Measurements from ENCODE around the gene TMEM245. TPM values are rescaled to one million over a fixed set of nuclear protein-coding genes. Genes with fewer than 3 reads are reported as not detected.
A peak's percentile ranks its signal among the peaks of the same experiment; 100 is the strongest.

Gene TMEM245
- total RNA-seq, 1 donor from 2014 or later: 43.8 TPM

DNA sequence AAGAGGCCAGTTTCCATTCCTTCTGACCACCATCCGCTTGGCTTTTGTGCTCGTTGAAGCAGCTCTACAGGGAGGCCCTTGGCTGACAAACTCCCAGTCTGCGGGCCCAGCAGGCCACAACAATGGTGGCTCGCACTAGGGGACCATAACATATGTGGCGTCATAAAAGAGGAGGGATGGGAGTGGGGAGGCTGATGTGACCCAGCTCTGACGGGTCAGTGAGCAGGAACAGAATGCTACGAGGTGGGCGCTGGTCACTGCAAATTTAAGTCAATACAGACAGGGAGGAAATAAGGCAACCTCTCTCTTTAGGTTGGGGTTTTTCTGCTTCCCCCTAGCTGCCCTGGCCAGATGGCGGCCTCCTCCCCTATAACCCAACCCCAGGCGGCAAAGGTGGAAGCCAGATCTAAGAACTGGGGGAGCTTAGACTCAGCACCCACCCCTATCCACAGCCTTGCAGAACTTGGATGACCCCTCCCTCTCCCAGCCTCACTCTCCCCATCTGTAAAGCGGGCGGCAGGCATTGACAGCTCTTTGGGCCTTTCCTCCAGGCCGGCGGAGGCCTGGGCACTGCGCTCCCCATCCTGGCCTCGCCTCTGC, 46.5 kb upstream of the TMEM245 start:
- Mint-ChIP-seq H3K9me3 (ENCODE audit: low read depth) (peaks cover 5% of the 10 kb centered on the region), H3K27ac (ENCODE audit: unreplicated experiment) (no peak overlapping the region), H3K36me3 (ENCODE audit: low read depth) (peaks cover 1% of the 10 kb centered on the region), H3K4me3 (ENCODE audit: unreplicated experiment) (peak overlapping the region; percentile 53), H3K4me1 (ENCODE audit: low read depth) (peaks cover 3% of the 10 kb centered on the region), H3K27me3 (ENCODE audit: low read depth) (peaks cover 5% of the 10 kb centered on the region)
- TF ChIP-seq, protein P1, sequence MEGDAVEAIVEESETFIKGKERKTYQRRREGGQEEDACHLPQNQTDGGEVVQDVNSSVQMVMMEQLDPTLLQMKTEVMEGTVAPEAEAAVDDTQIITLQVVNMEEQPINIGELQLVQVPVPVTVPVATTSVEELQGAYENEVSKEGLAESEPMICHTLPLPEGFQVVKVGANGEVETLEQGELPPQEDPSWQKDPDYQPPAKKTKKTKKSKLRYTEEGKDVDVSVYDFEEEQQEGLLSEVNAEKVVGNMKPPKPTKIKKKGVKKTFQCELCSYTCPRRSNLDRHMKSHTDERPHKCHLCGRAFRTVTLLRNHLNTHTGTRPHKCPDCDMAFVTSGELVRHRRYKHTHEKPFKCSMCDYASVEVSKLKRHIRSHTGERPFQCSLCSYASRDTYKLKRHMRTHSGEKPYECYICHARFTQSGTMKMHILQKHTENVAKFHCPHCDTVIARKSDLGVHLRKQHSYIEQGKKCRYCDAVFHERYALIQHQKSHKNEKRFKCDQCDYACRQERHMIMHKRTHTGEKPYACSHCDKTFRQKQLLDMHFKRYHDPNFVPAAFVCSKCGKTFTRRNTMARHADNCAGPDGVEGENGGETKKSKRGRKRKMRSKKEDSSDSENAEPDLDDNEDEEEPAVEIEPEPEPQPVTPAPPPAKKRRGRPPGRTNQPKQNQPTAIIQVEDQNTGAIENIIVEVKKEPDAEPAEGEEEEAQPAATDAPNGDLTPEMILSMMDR (IDR thresholded peaks at IDR 0.05): no peak
- peak; percentile 28 for DNase-seq (ENCODE audit: low spot score)

DNA sequence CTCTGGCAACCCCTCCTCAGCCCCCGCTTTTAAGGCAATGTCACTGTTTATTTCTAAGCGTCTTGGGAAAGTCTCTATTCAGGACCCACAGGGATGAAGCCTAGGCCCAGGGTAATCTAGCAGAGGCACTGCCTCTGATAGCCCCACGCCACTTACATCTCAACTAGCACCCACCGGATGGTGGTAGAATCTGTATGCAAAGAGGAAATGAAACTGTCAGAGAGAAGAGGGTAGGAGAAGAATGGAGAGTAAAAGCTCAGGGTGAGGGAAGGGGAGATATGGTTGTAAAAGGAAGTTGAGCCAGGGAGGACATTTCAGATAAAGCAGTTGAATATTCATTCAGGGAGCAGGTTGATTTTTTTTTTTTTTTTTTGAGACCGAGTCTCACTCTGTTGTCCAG, 44.3 kb upstream of the TMEM245 start:
- Mint-ChIP-seq H3K4me1 (ENCODE audit: low read depth) (peaks cover 3% of the 10 kb centered on the region), H3K36me3 (ENCODE audit: low read depth) (peaks cover 1% of the 10 kb centered on the region), H3K9me3 (ENCODE audit: low read depth) (peaks cover 5% of the 10 kb centered on the region), H3K4me3 (ENCODE audit: unreplicated experiment) (no peak overlapping the region), H3K27ac (ENCODE audit: unreplicated experiment) (no peak overlapping the region), H3K27me3 (ENCODE audit: low read depth) (peaks cover 5% of the 10 kb centered on the region)
- TF ChIP-seq, protein P1 (IDR thresholded peaks at IDR 0.05): no peak
- DNase-seq (ENCODE audit: low spot score): no peak

DNA sequence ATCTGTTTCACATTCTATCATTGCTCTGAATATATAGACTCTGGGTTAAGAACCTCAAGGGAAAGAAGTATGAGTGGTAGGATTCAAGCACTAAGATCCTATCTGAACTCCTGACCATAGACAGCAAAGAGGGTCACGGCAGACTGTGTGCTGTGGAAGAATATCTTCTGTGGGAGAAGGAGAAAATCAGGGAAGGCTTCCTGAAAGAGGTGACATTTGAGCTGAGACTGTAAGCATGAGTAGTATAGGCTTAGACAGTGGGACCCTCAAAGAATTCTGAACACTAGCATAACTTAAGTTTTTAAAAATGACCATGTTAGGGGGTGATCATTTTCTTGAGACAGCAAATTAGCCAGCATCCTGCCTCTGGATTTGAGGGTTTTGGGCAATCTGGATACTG, 43.4 kb upstream of the TMEM245 start:
- no peak for DNase-seq (ENCODE audit: low spot score)
- peaks cover 1% of the 10 kb centered on the region for H3K36me3 Mint-ChIP-seq (ENCODE audit: low read depth)
- peaks cover 5% of the 10 kb centered on the region for H3K9me3 Mint-ChIP-seq (ENCODE audit: low read depth)
- H3K27me3 Mint-ChIP-seq (ENCODE audit: low read depth): peaks cover 5% of the 10 kb centered on the region
- TF ChIP-seq, protein P1 (IDR thresholded peaks at IDR 0.05): no peak
- no peak overlapping the region for H3K4me3 Mint-ChIP-seq (ENCODE audit: unreplicated experiment)
- H3K4me1 Mint-ChIP-seq (ENCODE audit: low read depth): peaks cover 3% of the 10 kb centered on the region
- H3K27ac Mint-ChIP-seq (ENCODE audit: unreplicated experiment): no peak overlapping the region

DNA sequence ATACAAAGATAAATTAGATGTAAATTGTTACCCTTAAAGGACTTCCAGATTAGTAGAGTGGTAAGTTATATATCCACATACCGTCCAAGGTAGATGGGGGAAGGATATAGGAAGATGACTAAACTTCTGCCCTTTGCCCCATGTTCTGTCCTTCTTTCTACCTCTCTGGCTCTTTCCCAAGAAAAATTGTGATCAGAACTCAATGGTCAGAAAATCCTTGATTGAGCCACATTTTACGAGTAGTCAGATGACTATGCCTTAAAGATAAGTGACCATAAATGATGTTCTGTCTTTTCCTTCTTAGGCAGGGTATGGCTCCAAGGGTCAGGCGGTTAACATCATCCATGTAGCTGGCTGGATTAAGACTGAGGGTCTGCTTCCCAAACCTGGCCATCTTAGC, 42.9 kb upstream of the TMEM245 start:
- Mint-ChIP-seq H3K27ac (ENCODE audit: unreplicated experiment) (no peak overlapping the region), H3K9me3 (ENCODE audit: low read depth) (peaks cover 5% of the 10 kb centered on the region), H3K36me3 (ENCODE audit: low read depth) (peaks cover 1% of the 10 kb centered on the region), H3K27me3 (ENCODE audit: low read depth) (peaks cover 5% of the 10 kb centered on the region), H3K4me3 (ENCODE audit: unreplicated experiment) (no peak overlapping the region), H3K4me1 (ENCODE audit: low read depth) (peaks cover 3% of the 10 kb centered on the region)
- TF ChIP-seq, protein P1 (IDR thresholded peaks at IDR 0.05): no peak
- no peak for DNase-seq (ENCODE audit: low spot score)

DNA sequence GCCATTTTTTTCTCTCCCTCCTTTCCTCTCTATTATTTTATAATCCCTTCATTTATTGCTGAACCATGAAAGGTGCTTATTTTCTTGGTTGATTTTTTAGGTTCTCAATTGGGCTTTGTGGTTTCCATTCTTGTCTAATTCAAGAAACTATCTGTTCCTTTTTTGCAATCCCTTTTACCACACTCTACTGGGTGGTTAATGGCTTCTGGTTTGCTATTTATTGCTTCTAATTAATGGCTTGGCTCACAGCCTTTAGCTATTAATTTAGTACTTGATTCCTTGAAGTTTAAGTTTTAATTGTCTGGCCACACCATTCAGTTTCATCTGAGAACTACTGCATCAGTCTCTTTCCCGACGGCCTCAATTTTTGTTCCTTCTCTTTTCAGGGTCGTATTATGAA, 41.7 kb upstream of the TMEM245 start:
- H3K9me3 Mint-ChIP-seq (ENCODE audit: low read depth): peaks cover 5% of the 10 kb centered on the region

More for the DNA sequence above, 41.7 kb upstream of the TMEM245 start:
- DNase-seq (ENCODE audit: low spot score): no peak
- no peaks in the 10 kb centered on the region for H3K4me1 Mint-ChIP-seq (ENCODE audit: low read depth)
- H3K27ac Mint-ChIP-seq (ENCODE audit: unreplicated experiment): no peak overlapping the region
- peaks cover 3% of the 10 kb centered on the region for H3K27me3 Mint-ChIP-seq (ENCODE audit: low read depth)
- H3K4me3 Mint-ChIP-seq (ENCODE audit: unreplicated experiment): no peak overlapping the region
- peaks cover 1% of the 10 kb centered on the region for H3K36me3 Mint-ChIP-seq (ENCODE audit: low read depth)
- TF ChIP-seq, protein P1 (IDR thresholded peaks at IDR 0.05): no peak
